Fibroblast of upper back skin (primary cell): ENCODE results near the gene ANAPC10.
A peak's percentile ranks its signal among the peaks of the same experiment; 100 is the strongest.
"Not testable (repeated sequence)": the region's sequence is repeated elsewhere in the genome, so short reads cannot be mapped to it uniquely, and the experiment has no call there.

Source experiments
- DNase-seq: peaks from one replicate; pipeline ENCODE4 v3.0.0-alpha.2; 2013

ANAPC10 gene

DNA sequence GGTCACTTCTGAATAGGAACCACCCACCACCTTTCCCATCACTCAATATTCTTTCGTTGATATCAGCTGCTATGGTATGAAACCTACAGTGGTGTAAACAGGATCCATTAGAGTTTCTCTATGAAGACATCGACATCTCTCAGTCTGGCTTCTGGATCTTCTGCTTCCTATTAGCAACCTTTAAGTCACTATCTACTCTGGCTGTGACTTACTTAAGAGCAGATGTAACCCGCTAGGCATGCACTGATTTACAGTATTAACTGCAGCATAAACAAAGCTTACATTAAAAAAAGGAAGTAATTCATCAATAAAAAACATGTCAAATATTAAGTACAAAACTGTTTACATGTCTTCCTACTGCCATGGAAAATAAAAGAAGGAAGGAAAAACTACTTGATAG is 96.4 kb downstream of the ANAPC10 start:
- DNase-seq = no peak

DNA sequence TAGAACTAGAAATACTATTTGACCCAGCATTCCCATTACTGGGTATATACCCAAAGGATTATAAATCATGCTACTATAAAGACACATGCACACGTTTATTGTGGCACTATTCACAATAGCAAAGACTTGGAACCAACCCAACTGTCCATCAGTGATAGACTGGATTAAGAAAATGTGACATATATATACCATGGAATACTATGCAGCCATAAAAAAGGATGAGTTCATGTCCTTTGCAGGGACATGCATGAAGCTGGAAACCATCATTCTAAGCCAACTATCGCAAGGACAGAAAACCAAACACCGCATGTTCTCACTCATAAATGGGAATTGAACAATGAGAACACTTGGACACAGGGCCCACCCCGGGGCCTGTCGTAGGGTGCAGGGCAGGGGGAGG is 97.3 kb downstream of the ANAPC10 start:
- not testable (repeated sequence) for DNase-seq

DNA sequence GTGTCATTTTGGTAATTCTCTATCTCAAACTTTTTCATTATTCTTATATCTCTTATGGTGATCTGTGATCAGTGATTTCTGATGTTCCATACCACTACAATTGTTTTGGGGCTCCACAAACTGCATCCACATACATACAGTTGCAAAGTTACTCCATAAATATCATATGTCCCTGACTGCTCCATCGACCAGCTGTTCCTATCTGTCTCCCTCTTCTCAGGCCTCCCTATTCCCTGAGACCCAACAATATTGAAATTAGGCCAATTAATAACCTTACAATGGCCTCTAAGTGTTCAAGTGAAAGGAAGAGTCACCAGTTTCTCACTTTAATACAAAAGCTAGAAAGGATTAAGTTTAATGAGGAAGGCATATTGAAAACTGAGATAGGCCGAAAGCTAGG is 108.7 kb downstream of the ANAPC10 start:
- DNase-seq = no peak

DNA sequence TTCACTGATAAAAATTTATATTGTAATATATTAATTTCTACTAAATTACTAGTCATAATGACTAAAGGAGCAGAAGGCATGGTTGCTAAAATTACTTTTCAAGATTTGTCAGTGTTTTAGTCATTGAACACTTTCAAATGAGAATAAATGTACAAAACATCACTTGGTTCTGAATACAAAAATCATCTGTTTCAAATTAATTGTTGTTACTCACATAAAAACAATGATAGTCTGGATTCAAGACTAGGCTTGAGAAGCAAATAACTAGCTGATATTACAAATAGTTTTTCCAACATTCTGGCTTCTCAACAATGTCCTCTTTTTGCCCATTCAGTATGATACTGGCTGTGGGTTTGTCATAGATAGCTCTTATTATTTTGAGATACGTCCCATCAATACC is 112.5 kb downstream of the ANAPC10 start:
- DNase-seq = peak; percentile 27

DNA sequence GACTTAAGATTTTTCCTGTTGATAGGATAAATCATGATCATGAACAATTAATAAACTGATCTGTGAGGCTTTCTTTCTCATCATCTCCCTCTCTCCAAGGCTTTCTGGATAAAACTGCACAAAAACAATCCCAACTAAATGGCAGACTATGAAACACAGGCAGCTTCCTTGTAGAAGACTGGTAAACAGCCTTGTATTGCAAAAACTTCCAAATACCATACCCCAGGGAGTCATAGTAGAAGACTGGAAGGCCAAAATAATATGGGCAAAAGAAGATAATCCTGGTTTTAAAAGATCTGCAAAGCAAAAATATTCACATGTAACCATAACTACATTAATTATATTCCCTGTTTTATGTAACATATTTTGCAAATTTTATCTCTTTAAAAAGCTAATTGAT is 113.0 kb downstream of the ANAPC10 start:
- no peak for DNase-seq

DNA sequence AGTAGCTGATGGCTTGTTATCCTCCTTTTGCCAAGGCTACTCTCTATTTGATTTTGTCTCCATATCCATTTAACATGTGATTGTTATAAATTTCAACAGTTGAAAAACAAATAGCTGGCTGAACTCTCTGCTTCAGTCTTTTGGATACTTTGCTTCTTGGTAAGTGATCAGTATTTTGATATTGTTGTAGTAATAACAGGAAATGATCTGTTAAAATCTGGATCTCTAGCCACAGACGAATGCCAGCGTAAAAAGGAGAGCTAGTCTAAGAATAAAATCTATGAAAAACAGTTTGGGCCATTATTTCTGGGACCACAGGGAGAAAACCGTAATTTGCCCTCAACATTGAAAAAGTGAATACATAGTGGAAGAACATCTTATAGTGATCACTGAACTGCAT is 113.8 kb downstream of the ANAPC10 start:
- DNase-seq = no peak

DNA sequence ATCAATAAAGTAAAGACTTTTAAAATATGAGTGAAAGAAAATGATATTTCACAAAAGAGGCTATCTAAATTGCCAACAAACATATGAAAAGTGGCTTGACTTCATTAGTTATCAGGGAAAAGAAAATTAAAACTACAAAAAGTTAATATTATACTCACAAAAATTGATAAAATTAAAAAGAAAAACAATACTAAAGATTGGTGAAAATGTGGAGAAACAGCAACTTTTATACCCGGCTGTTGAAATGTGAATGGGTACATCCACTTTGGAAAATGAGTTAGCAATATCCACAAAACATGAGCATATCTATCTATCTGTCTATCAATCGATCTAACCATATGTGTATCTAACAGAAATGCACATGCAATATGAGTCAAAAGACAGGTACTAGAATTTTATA is 122.3 kb downstream of the ANAPC10 start:
- no peak for DNase-seq

DNA sequence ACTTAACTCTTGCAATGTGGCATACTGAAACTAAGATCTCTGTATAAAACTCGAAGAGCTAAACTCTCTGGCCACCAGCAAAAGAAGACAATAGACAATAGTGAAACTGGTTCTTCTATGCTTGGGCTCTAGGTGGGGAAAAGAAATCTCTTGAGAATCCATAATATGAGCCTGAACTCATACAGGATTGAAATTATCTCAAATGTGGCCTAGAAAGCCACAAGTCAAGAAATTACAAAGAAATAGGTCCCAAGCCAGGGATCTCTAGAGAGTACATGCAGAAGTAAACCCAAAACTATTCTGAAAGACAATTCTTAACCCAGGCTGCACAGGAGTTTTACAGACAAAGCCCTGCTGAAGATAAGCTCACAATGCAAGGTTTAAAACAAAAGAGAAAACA is 127.4 kb downstream of the ANAPC10 start:
- no peak for DNase-seq

DNA sequence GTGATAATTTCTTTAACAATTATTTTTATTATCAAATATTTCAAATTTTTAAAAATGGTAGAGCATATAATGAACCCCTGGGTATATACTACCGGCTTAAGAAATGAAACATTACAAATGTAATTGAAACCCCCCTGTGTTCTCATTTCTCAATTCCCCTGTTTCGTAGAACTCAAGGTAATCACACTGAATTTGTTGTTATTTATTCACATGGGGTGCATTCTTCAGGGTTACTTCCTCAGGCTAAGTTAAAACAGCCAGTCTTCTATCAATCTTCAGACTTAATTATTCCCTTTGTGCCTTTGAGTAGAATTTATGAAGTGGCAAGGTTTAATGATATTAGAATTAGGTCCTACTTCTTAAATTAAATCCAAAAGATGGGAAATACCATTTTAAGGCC is 128.2 kb downstream of the ANAPC10 start:
- no peak for DNase-seq

DNA sequence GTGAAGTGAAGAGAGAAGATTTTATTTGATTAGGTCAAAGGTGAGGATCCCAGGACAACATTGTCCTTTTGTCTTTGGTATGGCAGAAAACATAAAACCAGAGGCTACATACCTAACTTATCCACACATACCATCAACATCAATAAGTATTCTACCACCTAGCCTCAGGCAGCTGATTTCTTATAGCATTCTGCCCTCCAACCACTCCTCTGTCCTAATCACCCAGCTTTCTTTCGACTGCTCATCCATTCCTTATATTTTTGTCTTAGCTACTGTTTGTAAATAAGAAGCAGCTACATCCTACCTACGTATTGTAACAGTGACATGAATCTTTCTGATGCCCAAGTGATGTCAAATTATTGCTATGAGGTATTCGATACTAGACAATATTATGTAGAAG is 129.4 kb downstream of the ANAPC10 start:
- DNase-seq = no peak

DNA sequence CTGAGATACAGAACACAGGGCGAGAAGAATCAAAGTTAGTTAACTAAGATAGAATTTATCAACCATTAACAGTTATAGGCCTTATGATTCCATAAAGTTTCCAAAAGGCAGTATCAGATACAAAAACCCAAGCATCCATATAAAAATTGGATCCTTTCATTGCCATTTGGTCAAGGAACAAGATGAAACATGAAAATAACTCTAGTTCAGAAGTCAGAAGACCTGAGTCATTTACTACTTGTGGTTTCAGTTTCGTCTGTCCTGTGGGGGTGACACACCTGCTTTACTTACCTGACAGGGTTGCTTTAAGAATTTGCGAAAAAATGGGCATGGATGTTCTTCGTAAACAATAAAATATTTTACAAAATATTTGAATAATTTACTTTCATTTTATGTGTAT is 130.8 kb downstream of the ANAPC10 start:
- DNase-seq = no peak

DNA sequence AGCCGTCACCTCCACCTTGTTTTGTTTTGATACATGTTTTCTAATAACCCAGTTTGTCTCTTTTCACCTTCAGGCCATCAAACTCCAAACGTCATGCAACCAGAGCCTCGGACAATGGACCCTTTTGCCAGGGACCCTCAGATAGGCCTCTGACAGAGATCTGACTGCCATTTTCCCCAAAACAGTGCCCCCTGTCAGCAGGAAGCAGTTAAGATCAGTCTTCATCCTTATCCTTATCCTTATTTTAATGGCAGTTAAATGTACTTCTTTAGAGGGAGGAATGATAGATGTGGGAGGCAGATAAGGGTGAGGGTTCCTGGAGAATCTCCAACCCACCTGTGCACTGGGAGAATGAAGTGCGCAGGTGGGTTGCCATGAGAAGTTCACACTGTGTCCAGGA is 135.7 kb downstream of the ANAPC10 start:
- no peak for DNase-seq

DNA sequence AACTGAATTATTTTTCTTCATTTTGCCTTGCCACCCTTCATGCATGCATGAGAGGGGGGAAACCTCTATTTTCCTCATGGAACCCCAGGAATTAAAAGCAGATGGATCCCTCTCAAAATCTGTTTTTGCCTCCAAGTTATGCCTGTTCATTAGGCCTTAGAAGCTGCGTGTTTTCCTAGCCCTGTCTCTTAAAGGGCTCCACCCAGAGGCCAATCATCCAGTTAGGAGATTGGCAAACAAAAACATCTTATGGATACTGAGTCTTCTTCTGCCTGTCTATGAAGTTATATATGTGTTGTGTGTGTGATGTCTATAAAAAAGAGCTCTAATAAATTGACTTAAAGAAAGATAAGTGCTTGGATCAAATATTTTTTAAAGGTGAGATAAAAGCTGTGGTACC is 142.9 kb downstream of the ANAPC10 start:
- no peak for DNase-seq

DNA sequence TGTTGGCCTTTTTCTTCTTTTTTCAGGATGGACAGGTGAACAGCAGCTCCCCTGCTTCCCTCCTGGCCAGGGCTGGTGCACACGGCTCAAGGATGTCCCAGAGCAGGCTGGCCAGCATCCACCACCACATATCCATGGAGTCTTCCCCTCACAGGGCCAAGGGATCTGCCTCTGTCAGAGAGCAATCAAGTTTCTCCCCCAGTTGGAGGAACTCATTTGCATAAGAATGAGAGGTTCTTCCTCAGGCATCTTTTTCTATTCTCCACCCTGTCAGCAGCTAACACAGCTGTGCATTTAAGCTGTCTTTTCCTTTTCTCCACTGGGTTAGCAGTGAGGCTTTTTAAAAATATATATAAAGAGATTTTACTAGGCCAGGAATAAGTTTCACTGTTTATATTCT is 143.8 kb downstream of the ANAPC10 start:
- DNase-seq = no peak

DNA sequence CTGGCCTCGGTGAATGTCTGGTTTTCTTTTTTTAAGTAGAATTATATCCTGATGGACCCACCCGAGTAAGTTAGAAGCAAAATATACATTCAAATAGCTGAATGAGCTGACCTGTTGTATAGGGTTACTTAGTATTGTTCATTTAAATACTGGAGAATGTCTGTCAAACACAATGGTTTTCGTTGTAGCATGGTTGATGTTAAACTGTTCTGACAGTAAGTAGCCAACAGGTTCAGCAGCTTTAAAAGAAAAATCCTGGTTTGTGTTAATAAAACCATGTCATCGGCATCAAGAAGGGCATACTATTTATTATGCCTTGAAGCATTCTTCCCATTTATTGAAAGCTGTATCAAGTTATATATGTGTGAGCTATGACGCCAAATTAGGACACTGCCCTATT is 149.6 kb downstream of the ANAPC10 start:
- DNase-seq = no peak

DNA sequence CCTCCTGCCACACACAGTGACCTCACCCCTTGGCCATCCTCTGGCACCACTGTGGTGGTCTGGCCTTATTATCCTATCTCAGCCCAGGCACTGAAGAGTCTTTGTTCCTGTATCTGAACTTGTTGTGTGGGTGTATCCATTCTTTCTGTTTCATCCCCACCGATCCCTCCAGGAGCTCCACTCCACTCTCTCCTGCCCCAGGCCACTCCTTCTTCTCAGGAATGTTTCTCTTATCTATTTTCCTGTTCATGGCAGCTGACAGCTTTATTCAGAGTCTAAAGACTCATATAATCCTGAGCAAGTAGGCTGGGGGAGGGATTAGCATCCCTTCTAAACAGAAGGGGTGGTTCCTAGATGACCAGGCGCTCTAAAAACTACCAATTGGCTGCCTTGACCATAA is 150.0 kb downstream of the ANAPC10 start:
- DNase-seq = no peak
